PC-3 (cell line): ENCODE results near the gene RBM33. TPM values are rescaled to one million over a fixed set of nuclear protein-coding genes. Genes with fewer than 3 reads are reported as not detected.

Experiments used
- ATAC-seq: fragments of 200-7000 bp; cut with Tn5 transposase; 2 replicates; pipeline ENCODE4 v1.9.1; 2020; ENCODE audit warnings: mild to moderate bottlenecking, moderate library complexity
- BruUV-seq: library from RNA; stranded (reverse); fragments of 400-500 nt; replicated peaks from 2 replicates; lab custom pipeline; 2021; lab: Mats Ljungman, UMichigan
- CTCF ChIA-PET: fragments of 300-600 bp; sonication (Branson Sonifier 250); formaldehyde crosslinking; loops from one replicate; lab custom pipeline; 2022; ENCODE audit warnings: antibody characterized with exemption; lab: Charles Lee
- POLR2A ChIA-PET: fragments of 300-600 bp; sonication (Branson Sonifier 250); formaldehyde crosslinking; loops from one replicate; lab custom pipeline; 2022; ENCODE audit warnings: antibody characterized with exemption; ENCODE audit not compliant: unreplicated experiment; lab: Charles Lee
- DNase-seq: peaks from one replicate; pipeline ENCODE4 v3.0.0-alpha.2; 2015
- H2AFZ ChIP-seq: fragments of 300-600 bp; sonication (generic); 2 replicates; pipeline ENCODE4 v1.6.0; 2016; ENCODE audit warnings: antibody characterized with exemption, low read length
- H3F3A ChIP-seq: fragments of 300-600 bp; sonication (generic); one replicate; pipeline ENCODE4 v1.6.0; 2017; ENCODE audit warnings: antibody characterized with exemption, low read length, control low read depth, mild to moderate bottlenecking; ENCODE audit not compliant: unreplicated experiment
- H3K27ac ChIP-seq: fragments of 300-600 bp; sonication (generic); 2 replicates; pipeline ENCODE4 v1.5.1; 2016; ENCODE audit warnings: mild to moderate bottlenecking, low read length
- H3K27me3 ChIP-seq: fragments of 300-600 bp; sonication (generic); 2 replicates; pipeline ENCODE4 v1.6.1; 2016; ENCODE audit warnings: low read length, mixed read lengths
- H3K36me3 ChIP-seq: fragments of 300-600 bp; sonication (generic); 2 replicates; pipeline ENCODE4 v1.6.1; 2016; ENCODE audit warnings: low read depth, mixed run types, low read length, mixed read lengths
- H3K4me1 ChIP-seq: fragments of 300-600 bp; sonication (generic); 2 replicates; pipeline ENCODE4 v1.5.1; 2016; ENCODE audit warnings: low read length; ENCODE audit not compliant: insufficient read depth
- H3K4me2 ChIP-seq: fragments of 300-600 bp; sonication (generic); 2 replicates; pipeline ENCODE4 v1.6.0; 2016; ENCODE audit warnings: low read length
- H3K4me3 ChIP-seq: fragments of 300-600 bp; sonication (generic); 2 replicates; pipeline ENCODE4 v1.5.1; 2016; ENCODE audit warnings: mild to moderate bottlenecking, low read length, mixed read lengths
- H3K79me2 ChIP-seq: fragments of 300-600 bp; sonication (generic); 2 replicates; pipeline ENCODE4 v1.6.1; 2017; ENCODE audit warnings: low read length, mixed read lengths
- H3K9ac ChIP-seq: fragments of 300-600 bp; sonication (generic); 2 replicates; pipeline ENCODE4 v1.6.0; 2016; ENCODE audit warnings: mild to moderate bottlenecking, low read length
- H3K9me2 ChIP-seq: fragments of 300-600 bp; sonication (generic); replicated peaks from 2 replicates; pipeline ENCODE4 v1.6.1; 2016; ENCODE audit warnings: mixed run types, low read length, mixed read lengths
- H3K9me3 ChIP-seq: fragments of 300-600 bp; sonication (generic); 2 replicates; pipeline ENCODE4 v1.6.1; 2016; ENCODE audit warnings: low read length, mixed read lengths
- H4K20me1 ChIP-seq: fragments of 300-600 bp; sonication (generic); 2 replicates; pipeline ENCODE4 v1.6.1; 2016; ENCODE audit warnings: low read length, mixed read lengths
- EZH2 ChIP-seq: fragments of 300-600 bp; sonication (generic); IDR thresholded peaks from one replicate; pipeline ENCODE4 v1.6.1; 2017; ENCODE audit warnings: antibody characterized with exemption, mild to moderate bottlenecking, low read length; ENCODE audit not compliant: unreplicated experiment
- EZH2phosphoT487 ChIP-seq: fragments of 300-600 bp; sonication (generic); IDR thresholded peaks from 2 replicates; pipeline ENCODE4 v1.6.1; 2018; ENCODE audit warnings: mild to moderate bottlenecking, antibody characterized with exemption, low read length, borderline replicate concordance
- intact Hi-C: fragments of 100-400 bp; cut with micrococcal nuclease; formaldehyde crosslinking; loops from 2 replicates; pipeline ENCODE4 v1.9.0; 2023
- total RNA-seq: library from RNA; depleted of rRNA; stranded (reverse); fragments of >200 nt; gene quantifications from 2 replicates; pipeline ENCODE4 v1.2.3, GENCODE V29; 2014
- TF ChIP-seq, protein P1 (sequence below): fragments of 300-600 bp; sonication (generic); conservative IDR thresholded peaks from 2 replicates; pipeline ENCODE4 v1.5.1; 2017; ENCODE audit warnings: antibody characterized with exemption, low read depth, mild to moderate bottlenecking, low read length

The RBM33 gene
- total RNA-seq, 1 experiment from 2014 or later, result 25.3 TPM

DNA sequence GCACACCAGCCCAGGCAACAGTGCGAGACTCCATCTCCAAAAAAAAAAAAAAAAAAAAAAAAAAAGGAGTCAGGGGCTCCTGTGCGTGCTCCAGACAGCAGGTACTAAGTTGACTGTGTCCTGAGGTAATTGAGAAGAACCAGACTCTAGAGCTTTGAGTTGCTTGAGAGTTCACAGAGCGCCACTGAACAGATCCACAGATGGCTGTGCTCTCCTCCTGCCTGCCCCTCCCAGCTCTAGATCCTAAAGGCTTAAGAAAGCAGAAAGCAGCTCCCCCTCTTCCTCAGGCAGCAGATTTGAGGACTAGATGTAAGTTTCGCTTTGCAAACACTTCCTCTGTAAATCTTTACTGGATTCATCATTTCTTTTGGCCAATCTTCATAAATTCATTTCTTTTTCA, 129.1 kb downstream of the RBM33 start:
- ChIA-PET POLR2A (no interaction called here), CTCF (interaction anchor here (0.6 kb wide), 1 partner anchor 31 kb away, joined by 3 read pairs; no protein-coding TSS in a partner anchor)
- H3K9me3 ChIP-seq, result no peaks in the 10 kb centered on the region
- no peak overlapping the region for H3K9ac ChIP-seq
- no peak overlapping the region for H3K27ac ChIP-seq
- H3K4me2 ChIP-seq, result no peak overlapping the region
- no peak for ATAC-seq
- H3K9me2 ChIP-seq, result no peaks in the 10 kb centered on the region
- intact Hi-C loops, result no loop called here
- no peaks in the 10 kb centered on the region for H3K4me1 ChIP-seq
- no TSS peak for BruUV-seq
- H3K79me2 ChIP-seq, result no peaks in the 10 kb centered on the region
- H4K20me1 ChIP-seq, result no peaks in the 10 kb centered on the region
- H3F3A ChIP-seq, result no peaks in the 10 kb centered on the region
- no peak overlapping the region for H2AFZ ChIP-seq
- H3K27me3 ChIP-seq, result no peaks in the 10 kb centered on the region
- TF ChIP-seq, protein P1, sequence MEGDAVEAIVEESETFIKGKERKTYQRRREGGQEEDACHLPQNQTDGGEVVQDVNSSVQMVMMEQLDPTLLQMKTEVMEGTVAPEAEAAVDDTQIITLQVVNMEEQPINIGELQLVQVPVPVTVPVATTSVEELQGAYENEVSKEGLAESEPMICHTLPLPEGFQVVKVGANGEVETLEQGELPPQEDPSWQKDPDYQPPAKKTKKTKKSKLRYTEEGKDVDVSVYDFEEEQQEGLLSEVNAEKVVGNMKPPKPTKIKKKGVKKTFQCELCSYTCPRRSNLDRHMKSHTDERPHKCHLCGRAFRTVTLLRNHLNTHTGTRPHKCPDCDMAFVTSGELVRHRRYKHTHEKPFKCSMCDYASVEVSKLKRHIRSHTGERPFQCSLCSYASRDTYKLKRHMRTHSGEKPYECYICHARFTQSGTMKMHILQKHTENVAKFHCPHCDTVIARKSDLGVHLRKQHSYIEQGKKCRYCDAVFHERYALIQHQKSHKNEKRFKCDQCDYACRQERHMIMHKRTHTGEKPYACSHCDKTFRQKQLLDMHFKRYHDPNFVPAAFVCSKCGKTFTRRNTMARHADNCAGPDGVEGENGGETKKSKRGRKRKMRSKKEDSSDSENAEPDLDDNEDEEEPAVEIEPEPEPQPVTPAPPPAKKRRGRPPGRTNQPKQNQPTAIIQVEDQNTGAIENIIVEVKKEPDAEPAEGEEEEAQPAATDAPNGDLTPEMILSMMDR, result no peak
- TF ChIP-seq EZH2 (no peak), EZH2phosphoT487 (no peak)
- H3K36me3 ChIP-seq, result peaks cover 34% of the 10 kb centered on the region; the same call in 1 of the 2 replicates
- DNase-seq, result no peak
- H3K4me3 ChIP-seq, result no peak overlapping the region

DNA sequence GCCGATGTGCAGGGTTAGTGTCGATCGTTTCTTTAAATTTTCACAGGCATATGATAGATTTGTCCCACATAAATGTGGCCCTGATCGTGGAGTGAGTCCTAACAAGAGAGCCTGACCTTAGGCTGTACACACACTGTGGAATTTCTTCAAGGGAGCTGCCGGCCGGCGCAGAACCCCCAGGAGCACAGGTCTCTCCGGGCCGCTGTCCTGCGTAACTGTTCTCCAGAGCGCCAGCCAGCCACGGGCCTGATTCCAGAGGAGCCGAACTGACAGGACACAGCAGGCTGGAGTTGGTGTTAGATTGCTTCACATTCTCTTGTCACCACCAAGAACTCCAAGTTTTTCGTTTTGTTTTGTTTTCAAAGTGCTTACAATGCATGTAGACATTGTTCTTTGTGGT, 130.5 kb downstream of the RBM33 start:
- Histone ChIP-seq H3K36me3 (peaks cover 21% of the 10 kb centered on the region; the same call in 1 of the 2 replicates), H3K4me3 (no peak overlapping the region), H3F3A (no peaks in the 10 kb centered on the region), H2AFZ (no peak overlapping the region), H3K9me3 (no peaks in the 10 kb centered on the region), H3K27ac (no peak overlapping the region), H4K20me1 (no peaks in the 10 kb centered on the region), H3K27me3 (no peaks in the 10 kb centered on the region), H3K4me2 (no peak overlapping the region), H3K9ac (no peak overlapping the region), H3K79me2 (no peaks in the 10 kb centered on the region), H3K4me1 (no peaks in the 10 kb centered on the region), H3K9me2 (no peaks in the 10 kb centered on the region)
- DNase-seq (no peak), ATAC-seq (no peak)
- CTCF ChIA-PET, result no interaction called here
- POLR2A ChIA-PET, result no interaction called here
- TF ChIP-seq, protein P1, result no peak
- TF ChIP-seq EZH2phosphoT487 (no peak), EZH2 (no peak)
- no TSS peak for BruUV-seq
- intact Hi-C loops, result no loop called here

DNA sequence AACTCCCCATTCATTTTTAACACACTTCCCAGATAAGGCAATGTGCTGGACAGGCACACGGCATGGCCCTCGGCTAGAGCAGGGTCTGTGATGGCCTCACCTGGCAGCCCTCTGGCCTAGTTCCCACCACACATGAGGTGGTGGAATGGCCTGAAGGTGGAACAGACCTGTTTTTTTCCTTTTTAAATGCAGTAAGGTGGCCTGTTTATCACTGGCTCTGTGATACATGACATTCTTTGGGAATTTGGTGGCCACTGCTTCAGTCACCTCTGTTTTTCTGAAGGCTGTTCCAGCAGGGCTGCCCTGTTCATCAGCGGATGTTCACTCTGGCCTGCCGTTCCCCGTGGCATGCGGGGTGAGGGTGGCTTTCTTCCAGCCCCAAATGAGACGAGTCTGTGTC, 131.2 kb downstream of the RBM33 start:
- Histone ChIP-seq H3K9ac (no peak overlapping the region), H2AFZ (no peak overlapping the region), H3K9me2 (no peaks in the 10 kb centered on the region), H3K36me3 (peaks cover 14% of the 10 kb centered on the region; the same call in 1 of the 2 replicates), H3K9me3 (no peaks in the 10 kb centered on the region), H3K27ac (no peak overlapping the region), H4K20me1 (no peaks in the 10 kb centered on the region), H3K79me2 (no peaks in the 10 kb centered on the region), H3K27me3 (no peaks in the 10 kb centered on the region), H3K4me3 (no peak overlapping the region), H3F3A (no peaks in the 10 kb centered on the region), H3K4me2 (no peak overlapping the region), H3K4me1 (no peaks in the 10 kb centered on the region)
- intact Hi-C loops, result no loop called here
- no peak for TF ChIP-seq EZH2phosphoT487
- no peak for TF ChIP-seq EZH2
- TF ChIP-seq, protein P1, result no peak
- CTCF ChIA-PET, result no interaction called here
- POLR2A ChIA-PET, result no interaction called here
- no TSS peak for BruUV-seq
- no peak for DNase-seq
- no peak for ATAC-seq
